HCT116 (cell line): ENCODE results near the gene PANX2. TPM values are rescaled to one million over a fixed set of nuclear protein-coding genes. Genes with fewer than 3 reads are reported as not detected.

Experiments used
- ATAC-seq: fragments of 200-7000 bp; cut with Tn5 transposase; 2 replicates; pipeline ENCODE4 v1.9.1; 2020; ENCODE audit warnings: mild to moderate bottlenecking, moderate library complexity
- BruUV-seq: library from RNA; stranded (reverse); fragments of 400-500 nt; replicated peaks from 2 replicates; lab custom pipeline; 2021; lab: Mats Ljungman, UMichigan
- CTCF ChIA-PET: fragments of 300-600 bp; sonication (Branson Sonifier 250); formaldehyde crosslinking; loops from one replicate; lab custom pipeline; 2021; ENCODE audit warnings: antibody characterized with exemption; lab: Charles Lee
- POLR2A ChIA-PET: fragments of 300-600, 350-600 bp; sonication (Branson Sonifier 250); formaldehyde crosslinking; loops from one replicate; lab custom pipeline; 2021; ENCODE audit warnings: antibody characterized with exemption; lab: Charles Lee
- RAD21 ChIA-PET, 2 experiments: fragments of 300-600 bp; sonication (Branson Sonifier 250); formaldehyde crosslinking; loops; one replicate each; lab custom pipeline; 2023; ENCODE audit warnings: low total read pairs in 2 of 2; ENCODE audit not compliant: uncharacterized antibody in 2 of 2, unreplicated experiment in 2 of 2, low non-redundant PET in 1 of 2; lab: Charles Lee
- DNase-seq: peaks from one replicate; pipeline ENCODE4 v3.0.0-alpha.2; 2010; ENCODE audit warnings: low read depth, low spot score
- H2AFZ ChIP-seq: fragments of 200-600 bp; shearing (Covaris generic), sonication (generic); 2 replicates; pipeline ENCODE4 v1.6.1; 2017; ENCODE audit warnings: low read depth, mixed run types, mixed read lengths, antibody characterized with exemption, low read length; ENCODE audit not compliant: poor library complexity, severe bottlenecking
- H3K27ac ChIP-seq: 2 replicates; pipeline ENCODE4 v1.5.1; 2012; ENCODE audit warnings: low read depth, low read length
- H3K27me3 ChIP-seq: fragments of 200-600 bp; sonication (generic); 2 replicates; pipeline ENCODE4 v1.6.1; 2016; ENCODE audit warnings: mixed run types, low read length, mixed read lengths; ENCODE audit not compliant: insufficient read depth
- H3K36me3 ChIP-seq, 2 experiments: fragments of 200-500 bp in 1 of 2; fragments of 200-600 bp in 1 of 2; sonication (Bioruptor generic) in 1 of 2; sonication (generic) in 1 of 2; 2 replicates each; pipeline versions ENCODE4 v1.5.1 to v1.6.1; 2014 to 2016; ENCODE audit warnings: low read length in 2 of 2, inconsistent platforms in 1 of 2, mixed read lengths in 1 of 2, mixed run types in 1 of 2; ENCODE audit not compliant: insufficient read depth in 2 of 2, control insufficient read depth in 1 of 2
- H3K4me1 ChIP-seq, 2 experiments: fragments of 200-600 bp in 1 of 2; sonication (generic) in 1 of 2; 2 replicates each; pipeline versions ENCODE4 v1.5.1 to v1.6.1; 2012 to 2017; ENCODE audit warnings: low read length in 2 of 2, inconsistent platforms in 1 of 2, mild to moderate bottlenecking in 1 of 2, mixed read lengths in 1 of 2, mixed run types in 1 of 2, moderate library complexity in 1 of 2; ENCODE audit not compliant: insufficient read depth in 2 of 2, control insufficient read depth in 1 of 2
- H3K4me2 ChIP-seq: fragments of 200-600 bp; sonication (generic); 2 replicates; pipeline ENCODE4 v1.6.1; 2017; ENCODE audit warnings: mixed run types, low read length, mixed read lengths
- H3K4me3 ChIP-seq, 2 experiments: fragments of 200-600 bp in 1 of 2; sonication (generic) in 1 of 2; replicated peaks in 1 of 2; 2 replicates each; pipeline ENCODE4 v1.5.1; 2011 to 2016; ENCODE audit warnings: low read length in 2 of 2, control low read depth in 1 of 2, low read depth in 1 of 2, mild to moderate bottlenecking in 1 of 2, mixed read lengths in 1 of 2, mixed run types in 1 of 2
- H3K79me2 ChIP-seq: fragments of 200-600 bp; sonication (generic); 2 replicates; pipeline ENCODE4 v1.6.1; 2017; ENCODE audit warnings: mild to moderate bottlenecking, mixed run types, low read length, moderate library complexity, mixed read lengths; ENCODE audit not compliant: insufficient read depth
- H3K9ac ChIP-seq: fragments of 200-600 bp; sonication (generic); 2 replicates; pipeline ENCODE4 v1.6.1; 2016; ENCODE audit warnings: low read length, mixed read lengths
- H3K9me2 ChIP-seq: fragments of 200-600 bp; sonication (generic), shearing (Covaris generic); 2 replicates; pipeline ENCODE4 v1.6.1; 2017; ENCODE audit warnings: mixed run types, mild to moderate bottlenecking, moderate library complexity; ENCODE audit not compliant: insufficient read depth
- H3K9me3 ChIP-seq, 2 experiments: fragments of 200-500 bp in 1 of 2; fragments of 200-600 bp in 1 of 2; sonication (Bioruptor generic) in 1 of 2; sonication (generic) in 1 of 2; 2 replicates each; pipeline ENCODE4 v1.6.1; 2014 to 2017; ENCODE audit warnings: low read length in 2 of 2, mixed read lengths in 2 of 2, inconsistent platforms in 1 of 2, low read depth in 1 of 2, mild to moderate bottlenecking in 1 of 2, mixed run types in 1 of 2, moderate library complexity in 1 of 2; ENCODE audit not compliant: control insufficient read depth in 1 of 2, insufficient read depth in 1 of 2
- H4K20me1 ChIP-seq: fragments of 200-600 bp; sonication (generic), shearing (Covaris generic); 2 replicates; pipeline ENCODE4 v1.6.1; 2017; ENCODE audit warnings: mixed run types, mild to moderate bottlenecking, moderate library complexity; ENCODE audit not compliant: insufficient read depth
- ATF3 ChIP-seq: IDR thresholded peaks from 2 replicates; pipeline ENCODE4 v1.6.1; 2012
- CTCF ChIP-seq, 3 experiments: fragments of 200-600 bp in 1 of 3; sonication (generic) in 1 of 3; IDR thresholded peaks in 2 of 3; conservative IDR thresholded peaks in 1 of 3; 2 replicates each; pipeline ENCODE4 v1.5.1; 2012 to 2017; ENCODE audit warnings: low read depth in 2 of 3, low read length in 2 of 3, antibody characterized with exemption in 1 of 3, borderline replicate concordance in 1 of 3, control low read depth in 1 of 3, mild to moderate bottlenecking in 1 of 3, mixed read lengths in 1 of 3, mixed run types in 1 of 3, moderate library complexity in 1 of 3; ENCODE audit not compliant: insufficient read depth in 1 of 3
- EGR1 ChIP-seq: IDR thresholded peaks from 2 replicates; pipeline ENCODE4 v1.6.1; 2012; ENCODE audit warnings: low read depth
- EZH2 ChIP-seq: fragments of 200-600 bp; sonication (generic); IDR thresholded peaks from 2 replicates; pipeline ENCODE4 v1.6.1; 2017; ENCODE audit warnings: antibody characterized with exemption, mixed run types
- REST ChIP-seq: IDR thresholded peaks from 2 replicates; pipeline ENCODE4 v1.6.1; 2012; ENCODE audit warnings: low read depth
- intact Hi-C: fragments of 100-400 bp; cut with micrococcal nuclease; formaldehyde crosslinking; loops from 2 replicates; pipeline ENCODE4 v1.10.0; 2022
- total RNA-seq: library from RNA; stranded (reverse); gene quantifications from one replicate; pipeline ENCODE4 v1.2.1, GENCODE V29; 2021; ENCODE audit not compliant: unreplicated experiment

Gene PANX2
- total RNA-seq, 1 experiment from 2014 or later, result 8.0 TPM

GRCh38 chr22:50139843-50140415, 30.6 kb upstream of the PANX2 start:
- CTCF ChIA-PET, result no interaction called here
- no peak overlapping the region for H3K27ac ChIP-seq
- ATAC-seq (no peak), DNase-seq (no peak)
- H3K27me3 ChIP-seq, result no peaks in the 10 kb centered on the region
- no peaks in the 10 kb centered on the region for H3K9me2 ChIP-seq
- TF ChIP-seq ATF3, result no peak
- no peak for TF ChIP-seq EZH2
- TF ChIP-seq REST, result no peak
- no peak for TF ChIP-seq CTCF (IDR thresholded peaks at IDR 0.05 in 2 of 3, conservative IDR thresholded peaks at IDR 0.05 in 1 of 3; ENCODE audit: borderline replicate concordance in 1 of 3, insufficient read depth in 1 of 3, low read depth in 2 of 3, low read length in 2 of 3)
- TF ChIP-seq EGR1, result no peak
- no peaks in the 10 kb centered on the region for H3K9me3 ChIP-seq
- BruUV-seq, result no TSS peak
- no peak overlapping the region for H2AFZ ChIP-seq
- intact Hi-C loops, result no loop called here
- H3K4me3 ChIP-seq, result no peak overlapping the region
- no peak overlapping the region for H3K4me2 ChIP-seq
- no peaks in the 10 kb centered on the region for H3K36me3 ChIP-seq
- H3K4me1 ChIP-seq, result no peaks in the 10 kb centered on the region
- H4K20me1 ChIP-seq, result no peaks in the 10 kb centered on the region
- POLR2A ChIA-PET, result no interaction called here
- H3K79me2 ChIP-seq, result no peaks in the 10 kb centered on the region
- RAD21 ChIA-PET, result no interaction called here
- no peak overlapping the region for H3K9ac ChIP-seq
